GM21528 (cell line): ENCODE results near the gene NMUR1.

Experiments used
- ATAC-seq: cut with Tn5 transposase; IDR thresholded peaks from one replicate; pipeline ENCODE4 v1.9.1; 2021; ENCODE audit warnings: mild to moderate bottlenecking, moderate library complexity; ENCODE audit not compliant: unreplicated experiment, low FRiP score

NMUR1 gene

DNA sequence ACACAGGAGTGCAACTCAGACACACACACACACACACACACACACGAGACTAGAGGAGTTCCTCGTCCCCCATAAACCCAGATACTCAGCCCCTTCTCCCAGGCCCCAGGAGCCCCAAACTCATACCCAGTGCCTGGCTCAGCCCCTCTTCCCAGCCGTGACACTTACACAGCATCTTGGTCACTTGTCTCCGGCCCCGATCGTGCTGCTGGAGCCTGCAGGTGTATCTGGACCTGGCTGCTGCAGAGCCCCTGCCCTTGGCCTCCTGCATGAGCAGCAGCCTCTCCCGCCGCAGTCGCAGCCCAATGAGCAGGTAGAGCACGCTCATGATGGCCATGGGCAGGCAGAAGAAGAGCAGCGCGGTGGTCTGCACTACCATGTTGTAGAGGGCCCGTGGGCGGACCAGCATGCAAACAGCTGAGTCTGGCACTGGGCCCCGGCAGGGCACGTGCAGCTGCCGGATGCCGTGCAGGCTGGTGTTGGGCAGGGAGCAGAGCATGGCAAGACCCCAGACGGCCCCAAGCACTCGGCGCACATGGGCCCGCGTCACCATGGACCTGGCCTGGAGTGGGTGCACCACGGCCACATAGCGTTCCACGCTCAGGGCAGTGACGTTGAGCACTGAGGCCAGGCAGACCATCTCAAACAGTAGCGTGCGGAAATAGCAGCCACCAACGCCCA lies 2.1 kb downstream of the NMUR1 start:
- ATAC-seq, result no peak

DNA sequence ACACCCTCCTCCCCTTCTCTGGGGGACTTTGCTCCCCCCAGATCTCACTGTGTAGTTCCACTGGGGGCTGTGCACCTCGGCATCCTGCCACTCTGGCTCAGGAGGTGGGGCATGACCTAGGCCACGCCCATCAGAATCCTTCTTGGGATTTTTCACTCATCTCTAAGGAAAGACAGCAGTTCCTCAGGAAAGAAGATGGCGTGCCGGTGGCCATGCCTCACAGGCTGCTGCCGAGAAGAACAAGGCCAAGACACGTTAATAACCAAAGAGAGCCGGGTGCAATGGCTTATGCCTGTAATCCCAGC lies 3.2 kb downstream of the NMUR1 start:
- ATAC-seq, result no peak

DNA sequence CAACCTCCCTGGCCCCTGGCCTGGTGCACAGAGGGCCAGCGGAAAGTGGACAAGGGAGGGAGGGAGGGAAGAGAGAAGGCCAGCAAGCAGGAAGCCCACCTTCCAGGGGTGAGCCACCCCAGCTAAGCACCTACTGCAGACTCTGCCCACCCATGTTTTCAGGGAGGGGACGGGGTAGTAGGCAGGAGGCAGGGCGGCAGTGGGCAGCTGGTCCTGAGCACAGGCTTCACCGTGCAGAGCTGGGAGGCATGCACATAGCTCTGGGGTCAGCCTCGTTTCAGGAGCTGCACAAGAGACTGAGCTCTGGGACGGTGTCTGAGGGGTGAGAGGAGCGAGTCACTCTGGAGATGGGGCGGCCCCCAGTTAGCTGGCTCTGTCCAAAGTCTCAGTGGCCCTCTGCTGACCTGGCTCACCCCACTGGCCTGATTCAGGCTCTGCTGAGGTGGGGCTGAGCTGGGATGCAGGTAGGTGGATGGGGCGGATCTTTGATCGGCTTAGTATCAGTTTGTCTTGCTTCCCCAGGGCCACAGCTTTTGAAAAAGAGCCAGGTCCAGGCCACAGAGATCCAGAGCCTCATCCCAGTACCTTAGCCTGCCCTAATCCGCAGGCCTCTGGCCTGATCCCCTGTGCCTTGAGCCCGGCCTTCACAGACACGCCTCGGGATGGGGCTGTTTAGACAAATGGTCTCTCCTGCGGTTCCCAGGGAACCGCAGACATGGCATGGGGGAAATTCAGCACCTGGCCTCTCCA lies 3.7 kb downstream of the NMUR1 start:
- ATAC-seq, result no peak

GRCh38 chr2:231525248-231526163 lies 4.7 kb downstream of the NMUR1 start:
- ATAC-seq, result no peak

DNA sequence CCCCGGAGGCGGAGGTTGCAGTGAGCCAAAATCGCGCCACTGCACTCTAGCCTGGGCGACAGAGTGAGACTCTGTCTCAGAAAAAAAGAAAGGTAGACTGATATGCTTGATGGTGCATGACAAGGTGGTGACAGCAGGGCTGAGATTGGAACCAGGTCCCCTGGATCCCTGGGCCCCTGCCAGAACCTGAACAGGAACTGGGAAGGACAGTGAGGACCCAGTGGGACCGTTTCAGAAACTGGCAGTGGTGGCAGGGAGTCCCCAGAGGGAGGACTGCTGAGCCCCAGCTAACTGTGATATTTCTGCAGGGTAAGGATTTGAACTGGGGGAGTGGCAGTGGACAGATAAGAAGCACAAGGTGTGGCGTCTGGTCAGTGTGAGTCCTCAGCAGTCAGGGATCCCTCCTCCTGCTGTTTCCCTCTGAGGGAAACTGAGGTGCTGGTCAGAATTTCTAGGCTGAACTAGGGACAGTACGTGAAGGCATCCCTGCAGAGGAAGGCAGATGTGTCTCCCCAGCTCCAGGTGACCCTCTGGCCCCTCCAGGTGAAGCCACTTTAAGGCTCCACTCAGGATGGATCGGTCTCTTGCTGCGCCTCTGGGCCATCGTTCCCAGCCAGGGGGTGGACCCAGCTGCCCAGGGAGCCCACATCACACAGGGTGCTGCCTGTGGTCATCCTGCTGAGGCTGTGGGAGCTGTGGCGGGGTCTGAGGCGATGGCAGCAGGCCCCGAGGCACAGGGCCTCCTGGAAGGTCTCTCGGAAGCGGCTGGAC lies 5.6 kb downstream of the NMUR1 start:
- no peak for ATAC-seq

DNA sequence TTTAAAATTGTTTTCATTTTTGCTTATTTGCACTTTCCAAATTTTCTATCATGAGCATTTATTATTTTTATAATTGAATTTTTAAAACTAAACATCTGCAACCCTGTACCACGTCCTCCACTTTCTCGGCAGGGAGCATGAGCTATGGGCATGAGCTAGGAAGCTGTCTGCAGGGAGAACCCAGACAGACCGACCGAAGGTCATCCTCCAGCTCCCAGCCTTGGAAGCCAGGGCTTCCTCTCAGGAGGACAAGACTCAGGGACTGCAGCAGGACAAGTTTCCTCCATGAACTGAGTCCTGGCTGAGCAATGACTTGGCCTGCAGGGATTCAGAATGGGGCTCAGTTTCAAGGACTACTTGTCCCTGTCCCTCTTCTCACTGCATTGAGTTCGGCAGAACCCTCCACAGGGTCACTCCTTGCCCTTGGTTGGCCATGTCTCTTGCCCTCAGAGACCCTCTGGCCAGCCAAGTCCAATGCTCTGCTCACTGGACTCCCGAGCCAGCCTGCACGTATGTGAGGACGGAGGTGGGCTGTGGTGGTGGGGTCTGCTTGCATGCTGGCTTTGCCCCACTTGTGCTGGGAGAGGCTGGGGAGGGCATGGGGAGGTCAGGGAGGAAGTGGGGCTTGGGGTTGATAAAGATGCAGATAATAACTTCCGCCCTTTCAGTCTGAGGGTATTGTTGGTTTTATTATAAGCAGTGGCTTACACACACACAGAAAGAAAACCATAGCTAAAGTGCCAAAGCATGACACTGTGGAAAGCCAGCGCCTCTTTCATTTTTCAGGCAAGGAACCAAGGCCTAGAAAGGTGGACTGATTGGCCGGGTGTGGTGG lies 6.6 kb downstream of the NMUR1 start:
- no peak for ATAC-seq

GRCh38 chr2:231522418-231523180 lies 7.6 kb downstream of the NMUR1 start:
- ATAC-seq, result no peak

GRCh38 chr2:231521443-231521842 lies 8.8 kb downstream of the NMUR1 start:
- ATAC-seq, result no peak

GRCh38 chr2:231519975-231520555 lies 10.2 kb downstream of the NMUR1 start:
- ATAC-seq, result no peak

GRCh38 chr2:231518771-231519170 lies 11.5 kb downstream of the NMUR1 start:
- ATAC-seq, result no peak

GRCh38 chr2:231515603-231516002 lies 14.6 kb downstream of the NMUR1 start:
- no peak for ATAC-seq

DNA sequence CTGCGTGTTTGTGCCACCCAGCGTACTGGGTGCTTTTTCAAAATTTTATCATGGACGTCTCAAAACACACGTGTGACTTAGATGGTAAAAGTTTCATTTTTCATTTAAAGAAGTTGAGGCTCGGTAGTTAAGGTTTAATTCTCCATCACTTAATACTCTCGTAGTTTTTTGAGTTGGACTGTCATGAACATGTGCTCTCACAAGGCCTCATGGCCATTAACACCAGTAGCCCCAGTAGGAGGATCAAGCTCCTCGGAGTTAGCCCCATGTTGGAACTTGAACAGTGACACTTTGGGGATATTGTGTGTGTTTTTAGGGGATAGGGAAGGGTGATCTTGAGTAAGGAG lies 15.3 kb downstream of the NMUR1 start:
- no peak for ATAC-seq

DNA sequence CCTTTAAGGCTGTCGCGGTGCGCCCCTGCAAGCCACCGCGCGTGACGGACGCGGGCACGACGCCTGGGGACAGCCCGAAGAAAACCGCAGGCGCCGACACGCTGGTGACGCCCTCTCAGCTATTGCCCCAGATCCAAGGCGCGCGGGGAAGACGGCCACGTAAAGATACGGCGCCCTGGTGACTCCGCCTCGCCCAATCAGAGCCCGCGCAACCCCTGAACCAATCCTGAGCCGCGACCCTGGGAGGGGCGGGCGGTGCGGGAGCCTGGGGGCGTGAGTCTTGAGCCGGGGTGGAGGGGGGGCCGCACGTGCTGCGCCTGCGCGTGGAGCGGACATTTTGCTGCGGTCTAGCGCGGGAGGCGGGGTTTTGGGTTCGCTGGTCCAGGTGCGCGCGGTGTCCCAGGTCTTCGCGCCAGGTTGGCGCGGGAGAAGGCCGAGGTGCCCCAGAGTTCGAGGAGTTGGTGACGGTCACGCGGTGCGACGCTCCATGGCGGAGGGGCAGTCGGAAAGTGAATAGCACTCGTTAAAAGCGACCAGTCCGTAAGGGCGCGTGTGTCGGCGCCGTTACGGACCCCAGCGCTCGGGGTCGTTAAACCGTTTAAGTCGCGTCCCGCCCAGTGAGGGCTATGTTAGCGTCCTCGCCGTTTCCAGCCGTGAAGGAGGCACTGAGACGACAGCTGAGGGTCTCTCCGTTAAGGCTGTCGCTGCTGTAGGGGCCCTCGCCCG lies 15.9 kb downstream of the NMUR1 start:
- ATAC-seq, result peak; percentile 97

DNA sequence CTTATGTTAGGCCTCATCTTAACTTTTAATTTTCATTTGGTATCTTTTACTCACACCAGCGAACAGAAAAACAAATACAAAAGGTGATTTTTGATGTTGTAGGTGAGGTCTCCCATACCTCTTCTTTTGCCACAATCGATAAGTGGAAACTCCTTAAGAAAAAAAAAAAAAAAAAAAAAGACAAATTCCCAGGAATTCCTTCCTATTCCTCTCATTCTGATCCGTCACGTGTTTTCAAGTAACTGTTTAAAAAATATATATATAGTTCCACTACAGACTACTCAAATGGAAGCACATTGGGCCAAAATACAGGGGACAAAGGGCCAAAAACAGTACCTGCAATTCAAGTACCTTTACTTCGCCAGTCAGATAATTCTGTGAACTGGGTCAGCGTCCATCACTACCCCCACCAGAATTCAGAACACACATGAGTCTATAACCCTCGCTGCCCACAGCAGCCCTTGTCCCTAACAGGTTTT lies 16.5 kb downstream of the NMUR1 start:
- ATAC-seq, result no peak

DNA sequence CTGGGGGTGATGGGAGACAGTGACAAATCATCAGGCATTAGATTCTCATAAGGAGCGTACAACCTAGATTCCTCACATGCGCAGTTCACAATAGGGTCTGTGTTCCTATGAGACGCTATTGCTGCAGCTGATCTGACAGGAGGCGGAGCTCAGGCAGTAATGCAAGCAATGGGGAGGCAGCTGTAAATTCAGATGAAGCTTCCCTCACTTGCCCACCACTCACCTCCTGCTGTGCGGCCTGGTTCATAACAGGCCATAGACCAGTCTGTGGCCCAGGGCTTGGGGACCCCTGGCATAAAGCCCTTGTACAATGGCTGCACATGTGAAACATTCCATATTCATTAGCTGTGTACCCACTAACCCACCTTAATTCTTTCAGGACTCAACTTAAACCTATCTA lies 18.0 kb downstream of the NMUR1 start:
- ATAC-seq, result no peak

- ATAC-seq, result no peak
Measured at GRCh38 chr2:231503766-231504165, 26.5 kb downstream of the NMUR1 start.

DNA sequence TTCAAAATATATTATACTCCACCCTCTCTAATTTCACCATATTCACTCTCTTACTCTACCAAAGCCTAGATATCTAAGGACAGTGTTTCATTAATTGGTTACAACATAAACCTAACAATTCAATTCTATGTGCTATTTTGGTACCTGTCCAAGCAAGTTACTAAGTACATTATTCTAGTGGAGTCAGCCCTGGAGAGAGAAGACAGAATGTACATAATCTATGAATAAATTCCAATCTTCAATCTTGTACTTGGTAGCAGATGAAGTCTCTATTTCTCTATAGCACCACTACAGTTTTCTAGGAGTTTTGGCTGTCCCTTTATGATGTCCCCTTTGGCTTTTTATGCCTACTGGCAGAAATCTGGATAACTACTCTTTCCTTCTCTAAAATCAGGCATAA lies 27.6 kb downstream of the NMUR1 start:
- no peak for ATAC-seq

DNA sequence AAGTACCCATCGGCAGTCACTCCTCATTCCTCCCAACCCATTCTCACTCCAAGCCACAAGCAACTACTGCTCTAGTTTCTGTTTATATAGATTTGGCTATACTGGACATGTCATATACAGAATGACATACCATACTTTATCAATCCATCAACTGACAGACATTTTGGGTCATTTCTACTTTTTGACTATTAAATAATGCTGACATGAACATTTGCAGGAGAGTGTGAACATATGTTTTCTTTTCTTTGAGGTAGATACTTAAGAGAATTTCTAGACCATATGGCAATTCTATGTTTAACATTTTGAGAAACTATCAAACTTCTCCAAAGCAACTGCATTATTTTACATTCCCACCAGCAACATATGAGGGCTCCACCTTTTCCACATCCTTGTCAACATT lies 32.6 kb downstream of the NMUR1 start:
- ATAC-seq, result no peak
